Naive thymus-derived CD8-positive, alpha-beta T cell (primary cell): ENCODE results near the gene DDR1. TPM values are rescaled to one million over a fixed set of nuclear protein-coding genes. Genes with fewer than 3 reads are reported as not detected.

Source experiments
- ATAC-seq, 2 donors: fragments of 150-1000 bp; cut with Tn5 transposase in 1 of 2; sonication (Bioruptor Pico), chemical (Tn5 transposase) in 1 of 2; 1 replicate in 1 of 2; 2 replicates in 1 of 2; pipeline ENCODE4 v1.10.0; 2021; ENCODE audit warnings: mild to moderate bottlenecking in 2 of 2, moderate library complexity in 2 of 2
- POLR2A ChIA-PET: fragments of 350-600 bp; sonication (Branson Sonifier 250); formaldehyde crosslinking; loops from one replicate; lab custom pipeline; 2021; ENCODE audit warnings: antibody characterized with exemption; lab: Charles Lee
- DNase-seq, 10 donors: peaks; one replicate each; pipeline versions ENCODE4 v3.0.0 to v3.0.0-alpha.2; 2020 to 2022
- H3K27ac Mint-ChIP-seq, 10 donors: one replicate each; pipeline ENCODE4 v1.8.0; 2020 to 2022; ENCODE audit warnings: mild to moderate bottlenecking in 10 of 10, mixed read lengths in 10 of 10, moderate library complexity in 4 of 10, inconsistent platforms in 1 of 10
- H3K27me3 Mint-ChIP-seq, 5 donors: one replicate each; pipeline ENCODE4 v1.8.0; 2021 to 2022; ENCODE audit warnings: mixed read lengths in 5 of 5
- H3K36me3 Mint-ChIP-seq, 3 donors: one replicate each; pipeline ENCODE4 v1.8.0; 2020 to 2022; ENCODE audit warnings: mixed read lengths in 3 of 3, mild to moderate bottlenecking in 2 of 3, inconsistent platforms in 1 of 3
- H3K4me1 Mint-ChIP-seq, 4 donors: one replicate each; pipeline ENCODE4 v1.8.0; 2021 to 2022; ENCODE audit warnings: mixed read lengths in 4 of 4
- H3K4me3 Mint-ChIP-seq, 10 donors: one replicate each; pipeline ENCODE4 v1.8.0; 2020 to 2022; ENCODE audit warnings: mild to moderate bottlenecking in 10 of 10, mixed read lengths in 10 of 10, moderate library complexity in 6 of 10, inconsistent platforms in 1 of 10
- H3K9me3 Mint-ChIP-seq, 9 donors: one replicate each; pipeline ENCODE4 v1.8.0; 2020 to 2022; ENCODE audit warnings: mixed read lengths in 9 of 9, mild to moderate bottlenecking in 3 of 9, inconsistent platforms in 1 of 9, moderate library complexity in 1 of 9
- microRNA-seq: library from miRNA; unstranded; fragments of <30 nt; microRNA quantifications from one replicate; pipeline ENCODE4 v1.2.0, GENCODE V29; 2022; ENCODE audit warnings: borderline microRNAs expressed
- polyA plus RNA-seq, 3 donors: library from polyadenylated mRNA; unstranded; fragments of 300-500 nt; fragmentation: Illumina TruSeq; gene quantifications; one replicate each; pipeline ENCODE4 v1.2.3, GENCODE V29; 2021
- total RNA-seq, 8 experiments: library from RNA in 2 of 8; stranded (reverse) in 2 of 8; gene quantifications; one replicate each; pipeline ENCODE4 v1.2.3 and lab custom pipeline; 2021 to 2026

DDR1 gene
- total and polyA plus RNA-seq, 5 experiments from 2014 or later = 0.57 to 22.8 (median 5.4) TPM

- peaks cover 0 to 4% (median under 1%) of the 10 kb centered on the region in 4 donors for H3K4me1 Mint-ChIP-seq
- peaks cover 9 to 60% (median 45%) of the 10 kb centered on the region in 5 donors for H3K27me3 Mint-ChIP-seq
- no peak overlapping the region for H3K4me3 Mint-ChIP-seq
- ATAC-seq (no peak), DNase-seq (no peak)
- peaks cover 0 to 8% (median 2%) of the 10 kb centered on the region in 3 donors for H3K36me3 Mint-ChIP-seq
- POLR2A ChIA-PET = no interaction called here
- peaks cover 0 to 28% (median 0%) of the 10 kb centered on the region in 9 donors for H3K9me3 Mint-ChIP-seq
- no peak overlapping the region for H3K27ac Mint-ChIP-seq
Measured at GRCh38 chr6:30948811-30949210, 64.5 kb downstream of the DDR1 start.

Small RNAs within 50 kb of the gene (microRNA-seq; reads per million reads assigned to microRNA genes)
- gene MIR4640 = not detected

Other genes starting within 250 kb of the DDR1 start
- 10 to 100 TPM; 29.3 to 30.9 TPM for gene C6orf136, start 237.4 kb upstream of the DDR1 start, total RNA-seq
- gene C6orf136, start 237.4 kb upstream of the DDR1 start, polyA plus RNA-seq = 10 to 100 TPM in 2 of 3 donors, 1 to 10 TPM in 1; 5.6 to 23.2 (median 13.7) TPM
- gene DHX16, start 211.5 kb upstream of the DDR1 start, total RNA-seq = 10 to 100 TPM; 42.1 to 45.6 TPM
- gene DHX16, start 211.5 kb upstream of the DDR1 start, polyA plus RNA-seq = 10 to 100 TPM; 17.7 to 31.2 (median 18.7) TPM
- gene PPP1R18, start 197.9 kb upstream of the DDR1 start, total RNA-seq = 10 to 100 TPM; 79.0 to 82.0 TPM
- gene PPP1R18, start 197.9 kb upstream of the DDR1 start, polyA plus RNA-seq = 10 to 100 TPM; 79.8 to 98.6 (median 95.7) TPM
- gene NRM, start 193.5 kb upstream of the DDR1 start, total RNA-seq = 1 to 10 TPM; 2.4 TPM
- gene NRM, start 193.5 kb upstream of the DDR1 start, polyA plus RNA-seq = 1 to 10 TPM; 3.7 to 5.4 (median 5.4) TPM
- 10 to 100 TPM; 50.8 to 54.9 TPM for gene MDC1, start 167.2 kb upstream of the DDR1 start, total RNA-seq
- 1 to 10 TPM; 1.3 to 6.3 (median 2.8) TPM for gene MDC1, start 167.2 kb upstream of the DDR1 start, polyA plus RNA-seq
- gene TUBB, start 164.2 kb upstream of the DDR1 start, total RNA-seq = 100 to 1,000 TPM; 171 to 187 TPM
- 100 to 1,000 TPM in 1 of 3 donors, 10 to 100 TPM in 2; 79.2 to 116 (median 83.3) TPM for gene TUBB, start 164.2 kb upstream of the DDR1 start, polyA plus RNA-seq
- gene FLOT1, start 141.8 kb upstream of the DDR1 start, total RNA-seq = 10 to 100 TPM; 74.1 to 79.8 TPM
- 10 to 100 TPM; 76.0 to 98.4 (median 78.4) TPM for gene FLOT1, start 141.8 kb upstream of the DDR1 start, polyA plus RNA-seq
- gene IER3, start 140.0 kb upstream of the DDR1 start, total RNA-seq = 10 to 100 TPM; 16.0 to 17.0 TPM
- gene IER3, start 140.0 kb upstream of the DDR1 start, polyA plus RNA-seq = 1 to 10 TPM in 2 of 3 donors, under 1 TPM in 1; 0.58 to 1.8 (median 1.5) TPM
- 10 to 100 TPM; 30.0 to 33.9 TPM for gene GTF2H4, start 23.7 kb downstream of the DDR1 start, total RNA-seq
- gene GTF2H4, start 23.7 kb downstream of the DDR1 start, polyA plus RNA-seq = 1 to 10 TPM; 5.1 to 8.3 (median 6.3) TPM
- gene VARS2, start 29.7 kb downstream of the DDR1 start, total RNA-seq = 10 to 100 TPM; 41.4 to 53.7 TPM
- gene VARS2, start 29.7 kb downstream of the DDR1 start, polyA plus RNA-seq = 10 to 100 TPM; 14.1 to 16.3 (median 14.5) TPM
- gene SFTA2, start 47.7 kb downstream of the DDR1 start, total RNA-seq = not detected
- under 1 TPM in 1 of 3 donors, not detected in 2; 0.30 TPM for gene SFTA2, start 47.7 kb downstream of the DDR1 start, polyA plus RNA-seq
- not detected for gene MUCL3, start 56.5 kb downstream of the DDR1 start, total RNA-seq
- not detected for gene MUCL3, start 56.5 kb downstream of the DDR1 start, polyA plus RNA-seq
- gene MUC21, start 99.2 kb downstream of the DDR1 start, total RNA-seq = not detected
- not detected for gene MUC21, start 99.2 kb downstream of the DDR1 start, polyA plus RNA-seq
- gene MUC22, start 126.0 kb downstream of the DDR1 start, total RNA-seq = not detected
- gene MUC22, start 126.0 kb downstream of the DDR1 start, polyA plus RNA-seq = not detected
- gene C6orf15, start 228.1 kb downstream of the DDR1 start, total RNA-seq = not detected
- gene C6orf15, start 228.1 kb downstream of the DDR1 start, polyA plus RNA-seq = not detected
- gene PSORS1C1, start 230.3 kb downstream of the DDR1 start, total RNA-seq = not detected
- gene PSORS1C1, start 230.3 kb downstream of the DDR1 start, polyA plus RNA-seq = not detected
- gene CDSN, start 235.9 kb downstream of the DDR1 start, total RNA-seq = not detected
- not detected for gene CDSN, start 235.9 kb downstream of the DDR1 start, polyA plus RNA-seq